Nephron (organoid): ENCODE data around the gene CRYAA.
"Not testable (repeated sequence)": the region's sequence is repeated elsewhere in the genome, so short reads cannot be mapped to it uniquely, and the experiment has no call there.

Experiments
- H3K27ac Mint-ChIP-seq, 3 experiments: 2 replicates each; pipeline ENCODE4 v1.8.0; 2020; ENCODE audit warnings: mixed read lengths in 3 of 3, mild to moderate bottlenecking in 2 of 3, moderate library complexity in 1 of 3
- H3K27me3 Mint-ChIP-seq: 2 replicates; pipeline ENCODE4 v1.8.0; 2021; ENCODE audit warnings: low read depth, mild to moderate bottlenecking, moderate library complexity, mixed read lengths
- H3K36me3 Mint-ChIP-seq: 2 replicates; pipeline ENCODE4 v1.8.0; 2020; ENCODE audit warnings: low read depth, mixed read lengths
- H3K4me1 Mint-ChIP-seq: 2 replicates; pipeline ENCODE4 v1.8.0; 2020; ENCODE audit warnings: mixed read lengths
- H3K4me3 Mint-ChIP-seq, 3 experiments: 2 replicates each; pipeline ENCODE4 v1.8.0; 2020; ENCODE audit warnings: mild to moderate bottlenecking in 3 of 3, mixed read lengths in 3 of 3, moderate library complexity in 2 of 3
- H3K9me3 Mint-ChIP-seq: 2 replicates; pipeline ENCODE4 v1.8.0; 2020; ENCODE audit warnings: mixed read lengths

Gene CRYAA

DNA sequence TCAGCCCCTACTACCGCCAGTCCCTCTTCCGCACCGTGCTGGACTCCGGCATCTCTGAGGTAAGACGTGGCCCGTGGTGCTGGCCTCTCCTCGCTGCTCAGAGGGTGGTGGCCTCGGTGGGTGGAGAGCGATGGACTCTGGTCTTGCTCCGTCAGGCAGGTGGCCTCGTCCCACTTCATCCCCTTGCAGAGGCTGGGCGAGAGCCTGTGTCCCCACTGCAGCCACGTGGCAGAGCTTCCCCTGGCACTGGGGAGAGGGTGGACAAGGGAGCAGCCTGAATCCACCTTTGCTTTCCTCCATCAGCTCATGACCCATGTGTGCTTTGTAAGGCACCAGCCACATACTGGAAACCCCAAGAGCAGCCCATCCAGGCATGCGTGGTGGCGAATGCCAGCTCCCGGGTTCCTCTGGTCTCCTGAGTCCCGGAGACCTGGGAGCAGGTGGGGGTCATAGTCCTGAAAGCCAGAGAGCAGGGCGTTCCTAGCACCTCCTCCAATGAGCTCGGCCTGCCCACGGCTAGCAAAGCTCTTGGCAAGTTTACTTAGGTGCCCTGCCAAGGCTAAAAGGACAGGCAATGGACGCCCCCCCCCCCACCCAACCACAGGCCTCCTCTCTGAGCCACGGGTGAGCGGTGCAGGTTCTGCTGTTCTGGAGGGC is 550 bp downstream of the CRYAA start:
- not testable (repeated sequence) for H3K27me3 Mint-ChIP-seq, H3K9me3 Mint-ChIP-seq, H3K27ac Mint-ChIP-seq, H3K4me1 Mint-ChIP-seq, H3K36me3 Mint-ChIP-seq, H3K4me3 Mint-ChIP-seq

DNA sequence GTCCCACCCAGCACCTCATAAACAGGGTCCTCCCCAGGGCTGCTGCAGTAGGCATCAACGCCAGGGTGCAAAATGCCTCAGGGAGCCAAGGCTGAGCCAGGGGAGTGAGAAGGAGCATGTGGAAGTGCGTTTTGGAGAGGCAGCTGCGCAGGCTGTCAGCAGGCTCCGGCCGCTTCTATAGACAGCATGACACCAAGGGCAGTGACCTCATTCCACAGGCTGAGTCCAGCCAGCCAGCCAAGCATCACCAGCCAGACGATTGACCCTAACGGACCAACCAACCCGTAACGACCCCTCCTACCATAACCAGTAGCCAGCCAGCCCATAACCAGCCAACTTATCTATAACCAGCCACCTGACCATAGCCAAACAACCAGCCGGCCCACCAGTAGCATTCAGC is 1.1 kb downstream of the CRYAA start:
- H3K36me3 Mint-ChIP-seq, H3K4me3 Mint-ChIP-seq, H3K27me3 Mint-ChIP-seq, H3K4me1 Mint-ChIP-seq, H3K9me3 Mint-ChIP-seq, H3K27ac Mint-ChIP-seq: not testable (repeated sequence)

DNA sequence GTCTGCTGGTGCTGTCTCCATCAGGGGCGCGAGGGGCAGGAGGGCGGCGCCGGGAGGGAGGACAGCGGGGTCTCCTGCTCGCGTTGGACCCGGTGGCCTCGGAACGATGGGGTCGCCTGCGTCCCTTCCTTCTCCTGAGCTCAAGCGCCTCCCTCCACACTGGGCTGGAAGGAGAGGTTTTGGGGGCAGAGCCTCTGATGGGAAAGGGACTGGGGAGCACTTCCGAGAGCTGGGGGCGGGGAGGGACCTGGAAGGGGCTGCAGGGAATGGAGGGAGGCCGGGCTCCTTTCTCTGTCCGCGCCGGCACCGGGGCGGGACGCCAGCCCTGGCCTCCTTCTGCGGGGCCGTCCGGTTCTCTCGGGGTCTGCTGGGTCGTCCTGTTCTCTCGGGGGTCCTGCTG is 4.0 kb downstream of the CRYAA start:
- not testable (repeated sequence) for H3K9me3 Mint-ChIP-seq, H3K36me3 Mint-ChIP-seq, H3K4me3 Mint-ChIP-seq, H3K4me1 Mint-ChIP-seq, H3K27ac Mint-ChIP-seq, H3K27me3 Mint-ChIP-seq

DNA sequence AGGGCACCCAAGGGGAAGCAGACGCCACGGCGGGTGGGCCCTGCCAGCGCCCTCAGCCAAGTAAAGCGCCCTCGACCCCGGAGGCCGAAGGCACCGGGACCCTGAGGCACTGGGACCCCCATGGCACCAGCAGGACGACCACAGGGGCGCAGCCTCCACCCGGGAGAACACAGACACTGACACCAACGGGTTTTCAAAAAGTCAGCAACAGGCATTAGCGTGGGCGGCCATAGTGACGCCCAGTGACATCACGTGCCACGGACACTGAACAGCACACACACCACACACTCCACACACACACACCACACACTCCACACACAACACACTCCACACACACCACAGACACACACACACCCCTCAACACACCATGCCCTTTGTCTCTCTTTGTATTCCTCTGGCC is 4.6 kb downstream of the CRYAA start:
- H3K27ac Mint-ChIP-seq, H3K9me3 Mint-ChIP-seq, H3K4me3 Mint-ChIP-seq, H3K4me1 Mint-ChIP-seq, H3K27me3 Mint-ChIP-seq, H3K36me3 Mint-ChIP-seq: not testable (repeated sequence)

DNA sequence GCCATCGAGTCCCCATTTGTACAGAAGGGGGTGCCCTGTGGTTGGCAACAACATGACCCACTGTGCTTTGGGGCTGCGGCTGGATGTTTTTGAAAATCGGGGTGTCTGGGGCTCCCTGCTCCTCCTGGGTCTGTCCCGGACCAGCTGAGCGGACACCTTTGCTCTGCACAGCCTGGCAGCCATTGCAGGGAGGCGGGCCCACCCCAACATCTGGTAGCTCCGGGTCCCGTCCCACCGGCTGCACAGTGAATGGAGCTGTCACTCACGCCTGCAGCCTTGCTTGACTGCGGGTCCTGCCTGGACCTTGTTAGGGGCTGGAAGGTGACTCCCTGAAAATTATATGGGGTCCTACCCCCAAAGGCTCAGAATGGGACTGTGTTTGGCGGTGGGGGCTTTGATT is 5.1 kb downstream of the CRYAA start:
- H3K4me1 Mint-ChIP-seq, H3K9me3 Mint-ChIP-seq, H3K4me3 Mint-ChIP-seq, H3K36me3 Mint-ChIP-seq, H3K27me3 Mint-ChIP-seq, H3K27ac Mint-ChIP-seq: not testable (repeated sequence)

DNA sequence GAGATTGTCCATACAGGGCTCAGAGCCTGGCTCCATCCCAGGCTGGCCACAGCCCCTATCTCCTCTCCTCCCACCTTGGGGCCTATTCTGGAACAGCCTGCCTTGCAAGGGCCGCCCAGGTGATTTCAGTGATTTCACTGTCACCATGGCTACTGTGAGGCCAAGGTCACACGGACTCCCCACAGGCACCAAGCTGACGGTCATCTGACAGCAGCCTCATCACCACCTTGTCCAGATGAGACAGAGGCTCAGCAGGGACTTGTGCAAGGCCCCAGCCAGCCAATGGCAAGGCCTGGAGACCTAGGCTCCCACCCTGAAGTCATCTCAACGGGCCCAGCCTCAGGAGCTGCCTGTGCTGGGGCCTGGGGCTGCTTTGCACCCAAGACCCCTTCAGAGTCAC is 6.2 kb downstream of the CRYAA start:
- H3K4me1 Mint-ChIP-seq, H3K9me3 Mint-ChIP-seq, H3K27me3 Mint-ChIP-seq, H3K36me3 Mint-ChIP-seq, H3K4me3 Mint-ChIP-seq, H3K27ac Mint-ChIP-seq: not testable (repeated sequence)

DNA sequence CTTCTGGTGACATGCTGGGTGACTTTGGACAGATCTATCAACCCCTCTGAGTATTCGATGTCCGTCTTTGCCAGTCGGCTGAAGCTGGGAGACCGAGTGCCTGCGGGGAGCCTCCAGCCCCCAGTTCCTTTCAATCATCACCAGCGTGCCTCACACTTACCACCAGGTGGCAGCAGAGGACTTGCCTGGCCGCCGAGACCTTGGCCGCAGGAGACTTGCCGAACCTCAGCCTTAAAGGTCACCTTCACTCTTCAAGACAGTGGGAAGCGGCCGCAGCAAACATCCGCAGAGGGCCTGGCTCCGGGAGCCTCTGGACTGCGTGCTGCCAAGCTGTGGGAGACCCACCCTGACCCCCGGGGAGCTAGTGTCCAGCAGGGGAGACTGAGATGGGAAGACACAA is 7.8 kb downstream of the CRYAA start:
- not testable (repeated sequence) for H3K4me1 Mint-ChIP-seq, H3K4me3 Mint-ChIP-seq, H3K27ac Mint-ChIP-seq, H3K36me3 Mint-ChIP-seq, H3K9me3 Mint-ChIP-seq, H3K27me3 Mint-ChIP-seq

DNA sequence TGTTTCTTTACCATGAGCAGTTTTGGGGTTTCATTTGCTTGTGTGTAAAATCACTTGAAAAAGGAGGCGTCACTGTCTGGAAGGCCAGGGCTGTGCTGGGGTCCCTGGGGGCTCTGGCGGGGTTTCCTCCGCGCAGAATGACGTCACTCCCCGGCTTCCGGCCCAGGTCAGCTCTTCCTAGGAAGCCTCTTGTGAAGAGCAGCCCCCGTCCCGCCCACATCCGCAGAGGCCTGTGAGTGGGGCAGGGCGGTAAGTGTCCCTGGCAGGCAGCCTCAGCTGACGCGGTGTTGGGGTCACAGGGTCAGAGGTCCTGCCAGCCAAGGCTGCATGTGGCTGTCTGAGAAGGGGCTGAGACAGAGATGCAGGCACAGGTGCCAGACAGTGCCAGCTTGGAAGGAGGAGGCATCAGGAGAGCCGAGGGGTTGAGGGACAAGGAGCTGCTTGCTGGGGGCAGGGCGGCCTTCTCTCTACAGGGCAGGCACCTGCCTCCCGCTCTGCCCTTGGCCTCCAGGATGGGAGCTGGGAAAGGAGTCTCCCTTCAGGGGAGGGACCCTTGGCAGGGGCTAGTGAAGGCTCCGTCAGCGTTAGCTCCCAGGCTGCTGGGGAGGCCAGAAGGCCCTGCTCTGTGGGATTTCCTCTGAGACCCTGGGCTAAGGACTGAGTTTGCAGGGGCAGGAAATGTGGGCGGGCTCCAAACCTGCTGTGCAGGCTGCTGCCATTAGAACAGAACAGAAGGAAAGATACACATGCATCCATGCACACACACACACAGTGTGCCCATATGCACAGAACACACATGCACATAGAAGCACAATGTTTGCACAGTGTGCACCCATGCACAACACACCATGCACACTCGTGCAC is 8.5 kb downstream of the CRYAA start:
- H3K27me3 Mint-ChIP-seq, H3K36me3 Mint-ChIP-seq, H3K4me1 Mint-ChIP-seq, H3K27ac Mint-ChIP-seq, H3K4me3 Mint-ChIP-seq, H3K9me3 Mint-ChIP-seq: not testable (repeated sequence)

DNA sequence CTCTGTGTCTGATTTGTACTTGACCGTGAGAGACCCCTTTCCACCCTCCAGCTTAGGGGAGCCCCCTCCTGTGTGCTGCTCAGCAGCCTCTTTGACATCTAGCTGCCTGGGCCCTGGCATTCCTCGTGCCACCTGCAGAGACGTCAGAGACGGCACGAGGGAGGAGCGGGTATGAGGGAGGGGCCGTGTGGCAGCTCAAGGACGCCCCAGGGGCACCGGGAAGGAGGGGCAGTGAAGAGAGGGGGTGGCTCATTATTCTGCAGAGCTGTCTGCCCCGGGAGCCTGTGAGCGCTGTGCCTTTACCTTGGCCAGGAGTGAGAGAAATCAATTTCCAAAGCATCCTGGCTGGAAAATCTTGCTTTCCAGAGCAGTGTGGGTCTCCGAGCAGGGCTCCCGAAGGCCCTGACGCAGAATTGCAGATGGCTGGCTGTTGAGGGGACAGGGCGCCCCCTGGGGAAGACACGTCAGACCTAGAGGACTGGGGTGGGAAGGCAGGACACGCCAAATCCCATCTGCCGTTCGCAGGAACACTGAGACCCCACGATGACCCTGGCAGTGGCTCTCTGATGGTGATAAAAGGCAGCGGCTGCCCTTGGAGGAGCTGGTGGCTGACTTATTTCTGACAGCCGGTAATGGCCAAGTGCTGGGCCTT is 9.5 kb downstream of the CRYAA start:
- not testable (repeated sequence) for H3K27ac Mint-ChIP-seq, H3K27me3 Mint-ChIP-seq, H3K9me3 Mint-ChIP-seq, H3K36me3 Mint-ChIP-seq, H3K4me1 Mint-ChIP-seq, H3K4me3 Mint-ChIP-seq

DNA sequence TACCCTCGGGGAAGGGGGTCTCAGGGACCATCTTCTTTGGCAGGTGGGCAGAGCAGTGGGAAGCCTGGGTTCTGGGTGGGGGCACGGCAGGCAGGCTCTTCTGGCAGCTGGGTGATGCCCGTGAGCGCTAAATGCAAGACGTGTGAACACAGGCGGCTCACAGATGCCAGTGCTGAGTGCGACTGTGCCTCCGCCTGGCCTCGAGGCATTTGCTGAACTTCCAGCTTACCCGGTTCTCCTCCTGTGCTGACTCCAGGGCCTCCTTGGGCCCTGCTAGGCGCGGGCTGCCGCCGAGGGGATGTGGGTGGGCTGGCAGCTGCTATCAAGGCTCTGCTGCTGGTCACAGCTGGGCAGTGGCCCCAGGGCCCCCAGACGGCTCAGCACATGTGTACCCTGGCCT is 12.2 kb downstream of the CRYAA start:
- H3K36me3 Mint-ChIP-seq, H3K4me1 Mint-ChIP-seq, H3K27ac Mint-ChIP-seq, H3K9me3 Mint-ChIP-seq, H3K4me3 Mint-ChIP-seq, H3K27me3 Mint-ChIP-seq: not testable (repeated sequence)

DNA sequence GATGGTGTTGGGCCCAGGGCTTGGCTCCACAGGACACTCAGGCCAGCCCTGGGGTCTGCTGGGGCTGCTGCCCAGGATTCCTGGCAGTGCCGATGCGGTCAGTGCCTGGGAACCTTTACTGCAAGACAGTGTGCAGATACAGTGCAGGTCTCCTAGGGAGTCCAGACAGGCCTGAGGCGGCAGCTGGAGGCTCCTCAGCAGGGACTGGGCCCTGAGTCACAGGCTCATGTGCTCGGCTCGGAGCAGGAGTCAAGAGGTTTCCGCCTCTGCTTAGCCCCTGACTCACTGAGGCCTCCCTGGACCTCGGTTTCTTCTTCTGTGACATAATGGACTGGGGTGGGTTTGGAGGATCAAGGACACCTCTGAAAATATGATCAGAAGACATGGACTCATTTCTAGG is 18.5 kb downstream of the CRYAA start:
- H3K27ac Mint-ChIP-seq, H3K36me3 Mint-ChIP-seq, H3K4me3 Mint-ChIP-seq, H3K9me3 Mint-ChIP-seq, H3K4me1 Mint-ChIP-seq: not testable (repeated sequence)
- H3K27me3 Mint-ChIP-seq: peaks cover 20% of the 10 kb centered on the region
